ENCODE measurements around the gene LRRC74B.
"Not testable (repeated sequence)": the region's sequence is repeated elsewhere in the genome, so short reads cannot be mapped to it uniquely, and the experiment has no call there.

Gene LRRC74B

DNA sequence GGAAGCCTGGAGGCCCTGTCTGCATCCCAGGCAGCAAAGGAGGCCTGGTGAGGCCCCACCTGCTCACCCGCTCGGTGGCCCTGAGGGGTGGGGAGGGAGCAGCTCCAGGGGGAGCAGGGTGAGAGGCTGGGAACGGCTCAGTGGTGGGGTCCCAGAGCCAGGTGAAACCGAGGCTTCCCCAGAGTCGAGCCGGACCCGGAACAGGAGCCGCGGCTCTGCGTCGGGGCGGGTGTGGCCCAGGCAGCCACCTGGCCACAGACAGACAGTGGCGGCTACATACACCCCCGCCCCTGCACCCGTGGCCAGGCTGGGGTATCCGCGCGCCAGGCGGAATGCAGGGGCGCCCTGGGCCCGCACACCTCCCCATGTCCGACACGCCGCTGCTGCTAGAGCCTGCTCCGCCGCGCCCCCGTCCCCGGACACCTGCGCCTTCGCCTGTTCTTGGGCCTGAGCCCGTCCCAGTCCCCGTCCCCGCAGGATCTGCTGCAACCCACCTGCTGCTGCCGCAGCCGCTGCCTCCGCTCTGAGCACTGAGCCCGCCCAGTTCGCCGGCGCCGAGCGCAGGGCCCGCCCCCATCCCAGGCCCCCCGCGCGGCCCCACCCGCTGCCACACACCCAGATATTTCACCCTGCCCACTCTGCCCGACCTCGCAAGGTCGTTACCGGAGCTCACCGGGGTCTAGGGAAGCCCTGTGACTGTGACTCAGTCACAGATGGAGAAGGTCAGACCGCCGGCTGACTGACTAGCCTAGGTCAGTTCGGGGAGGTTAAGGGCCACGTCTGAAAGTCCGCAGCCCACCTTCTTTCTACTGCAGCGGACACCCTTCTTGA is 13.5 kb upstream of the LRRC74B start, which contains the start of gene SLC7A4:
SLC7A4 (minus strand) TSS at position 525 of the 831 bp plus-strand sequence. CDS start 749 bp downstream, outside the sequence.
- DNase-seq (ENCODE audit: low read depth) = no peak

DNA sequence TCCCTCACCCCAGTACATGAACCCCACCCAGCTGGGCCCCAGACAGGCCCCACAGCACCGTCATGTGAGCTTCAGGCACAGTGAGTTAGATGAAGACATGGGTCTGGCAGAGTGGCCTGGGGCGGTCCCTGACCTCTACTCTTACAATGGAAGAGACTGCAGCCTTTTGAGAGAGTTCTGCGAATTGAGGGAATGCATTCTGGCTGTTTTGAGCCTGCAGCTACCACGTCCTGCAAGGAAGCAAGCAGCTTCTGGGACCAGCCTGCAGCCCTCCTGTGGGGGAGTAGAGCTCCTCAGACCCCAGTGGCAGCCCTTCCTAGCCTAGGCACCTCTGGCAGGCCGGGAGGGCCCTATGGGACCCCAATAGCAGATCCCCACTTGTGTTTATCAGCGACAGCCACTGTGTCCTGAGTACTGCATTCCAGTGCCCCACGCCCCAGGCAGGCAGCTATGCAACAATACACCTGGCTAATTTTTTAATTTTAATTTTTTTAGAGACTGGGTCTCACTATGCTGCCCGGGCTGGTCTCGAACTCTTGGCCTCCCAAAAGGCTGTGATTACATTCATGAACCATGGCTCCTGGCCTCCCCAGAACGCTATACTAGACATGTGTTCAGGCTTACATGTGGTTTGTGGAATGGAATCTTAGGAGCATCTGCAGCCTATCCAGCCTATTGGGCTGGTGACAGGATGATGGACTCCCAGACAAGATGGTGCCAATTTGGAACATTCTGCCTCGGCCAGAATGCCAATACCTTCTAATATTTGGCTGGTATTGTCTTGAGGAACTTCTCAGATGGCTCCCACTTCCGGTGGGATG is 12.7 kb upstream of the LRRC74B start:
- no peak for DNase-seq (ENCODE audit: low read depth)

DNA sequence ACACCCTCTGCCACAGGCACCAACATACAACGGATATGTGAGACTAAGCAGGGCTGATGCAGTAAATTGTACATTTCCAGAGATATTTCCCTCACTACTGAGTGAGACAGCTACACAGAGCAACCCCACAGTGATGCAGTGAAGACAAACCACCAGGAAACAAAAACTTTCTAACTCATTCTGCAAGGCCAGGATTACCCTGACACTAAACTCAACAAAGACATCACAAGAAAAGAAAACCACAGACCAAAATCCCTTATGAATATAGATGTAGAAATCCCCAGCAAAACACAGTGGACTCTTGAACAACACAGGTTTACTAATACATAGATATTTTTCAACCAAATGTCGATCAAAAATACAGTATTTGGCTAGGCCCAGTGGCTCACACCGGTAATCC is 11.9 kb upstream of the LRRC74B start:
- DNase-seq (ENCODE audit: low read depth) = no peak

DNA sequence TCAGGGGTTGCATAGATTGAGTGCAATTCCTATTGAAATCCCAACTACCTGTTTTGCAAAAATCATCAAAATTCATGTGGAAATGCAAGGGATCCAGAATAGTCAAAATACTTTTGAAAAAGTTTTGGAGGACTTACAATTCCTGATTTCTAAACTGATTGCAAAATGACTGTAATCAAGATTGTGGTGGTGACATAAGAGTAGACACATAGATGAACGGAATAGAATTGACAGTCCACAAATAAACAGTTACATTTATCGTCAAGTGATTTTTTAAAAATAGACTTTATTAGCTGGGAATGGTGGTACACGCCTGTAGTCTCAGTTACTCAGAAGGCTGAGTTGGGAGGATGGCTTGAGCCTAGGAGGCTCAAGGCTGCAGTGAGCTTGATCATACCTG is 10.8 kb upstream of the LRRC74B start:
- no peak for DNase-seq (ENCODE audit: low read depth)

DNA sequence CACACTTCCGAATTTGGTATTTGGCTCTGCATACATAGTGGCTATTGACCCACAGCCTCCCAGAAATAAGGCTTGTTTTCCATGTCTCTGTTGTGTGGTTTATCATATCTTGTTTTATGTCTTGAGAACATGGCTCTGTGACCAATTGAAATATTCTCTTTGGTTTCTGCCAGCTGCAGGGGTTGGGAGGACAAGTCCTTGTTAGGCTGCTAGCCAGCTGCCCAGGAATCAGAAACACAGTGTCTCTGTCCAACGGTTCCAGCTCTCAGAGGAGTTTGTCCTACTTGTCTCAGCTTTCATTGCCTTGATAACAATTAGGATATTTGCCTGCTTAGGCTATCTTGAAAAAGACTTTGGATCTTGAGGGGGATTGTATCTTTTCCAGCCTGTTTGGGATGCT is 7.3 kb upstream of the LRRC74B start:
- no peak for DNase-seq (ENCODE audit: low read depth)

DNA sequence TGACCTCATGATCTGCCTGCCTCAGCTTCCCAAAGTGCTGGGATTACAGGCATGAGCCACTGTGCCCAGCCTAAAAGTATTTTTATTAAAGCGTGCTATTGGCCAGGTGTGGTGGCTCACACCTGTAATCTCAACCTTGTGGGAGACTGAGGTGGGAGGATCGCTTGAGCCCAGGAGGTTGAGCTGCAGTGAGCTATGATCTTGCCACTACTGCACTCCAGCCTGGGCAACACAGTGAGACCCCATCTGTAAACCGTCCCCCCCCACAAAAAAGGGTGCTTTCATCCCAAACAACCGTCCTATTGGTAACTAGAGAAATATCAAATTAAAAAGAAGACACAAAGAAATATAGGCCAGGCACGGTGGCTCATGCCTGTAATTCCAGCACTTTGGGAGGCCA is 6.6 kb upstream of the LRRC74B start:
- not testable (repeated sequence) for DNase-seq (ENCODE audit: low read depth)

DNA sequence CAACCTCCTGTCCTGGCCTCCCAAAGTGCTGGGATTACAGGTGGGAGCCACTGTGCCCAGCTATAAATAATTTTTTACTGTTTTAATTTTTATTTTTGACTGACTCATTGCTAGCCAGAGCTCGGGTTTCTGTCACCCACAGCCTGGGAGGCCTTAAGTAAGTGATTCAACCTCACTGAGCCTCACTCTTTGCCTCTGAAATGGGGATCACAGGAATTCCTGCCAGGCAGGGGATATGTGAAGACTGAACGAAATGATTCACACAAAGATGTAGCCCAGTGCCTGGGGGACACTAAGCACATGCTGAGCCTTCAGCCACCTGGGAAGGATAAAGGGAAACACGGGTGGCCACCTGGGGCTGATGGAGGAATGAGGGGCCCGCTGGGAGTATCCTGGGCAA is 3.8 kb upstream of the LRRC74B start:
- no peak for DNase-seq (ENCODE audit: low read depth)

DNA sequence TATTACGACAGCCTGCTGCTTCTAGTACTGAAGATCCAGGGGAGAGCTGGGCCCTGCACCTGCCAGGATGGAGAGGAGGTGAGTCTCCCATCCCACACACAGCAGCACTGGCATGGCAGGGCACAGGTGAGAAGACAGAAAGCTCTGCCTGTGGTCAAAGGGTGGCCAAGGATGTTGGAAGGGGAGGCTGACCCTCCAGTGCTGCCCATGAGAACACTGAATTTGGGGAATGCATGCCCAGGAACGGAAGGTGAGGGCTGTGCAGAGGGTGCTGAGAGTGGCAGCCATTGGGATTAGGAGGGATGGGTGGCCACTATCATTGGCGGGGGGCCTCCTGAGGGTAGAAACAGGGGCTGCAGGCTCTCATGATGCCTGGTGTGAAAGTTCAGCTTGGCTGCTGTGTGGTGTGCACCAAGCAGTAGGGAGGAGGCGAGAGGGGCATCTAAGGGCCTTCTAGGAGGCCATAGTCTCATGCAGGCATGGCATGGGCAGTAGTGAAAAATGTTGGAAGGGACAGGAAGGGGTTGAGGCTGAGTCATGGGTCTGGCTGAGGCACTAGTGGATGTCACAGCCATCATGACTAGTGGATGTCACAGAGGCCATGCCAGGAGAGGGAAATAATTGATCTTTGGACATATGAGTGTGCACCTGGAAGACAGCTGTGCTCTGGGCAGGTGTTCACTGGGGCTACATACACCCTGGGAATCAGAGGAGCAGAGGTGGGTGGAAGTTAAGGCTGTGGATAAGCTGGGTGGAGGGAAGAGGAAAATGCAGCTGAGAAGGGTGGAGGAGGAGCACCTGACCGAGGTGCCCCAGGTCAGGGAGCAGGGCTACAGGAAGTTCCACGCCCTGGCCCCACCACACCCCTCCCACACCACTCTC is 2.5 kb upstream of the LRRC74B start:
- DNase-seq (ENCODE audit: low read depth) = no peak

DNA sequence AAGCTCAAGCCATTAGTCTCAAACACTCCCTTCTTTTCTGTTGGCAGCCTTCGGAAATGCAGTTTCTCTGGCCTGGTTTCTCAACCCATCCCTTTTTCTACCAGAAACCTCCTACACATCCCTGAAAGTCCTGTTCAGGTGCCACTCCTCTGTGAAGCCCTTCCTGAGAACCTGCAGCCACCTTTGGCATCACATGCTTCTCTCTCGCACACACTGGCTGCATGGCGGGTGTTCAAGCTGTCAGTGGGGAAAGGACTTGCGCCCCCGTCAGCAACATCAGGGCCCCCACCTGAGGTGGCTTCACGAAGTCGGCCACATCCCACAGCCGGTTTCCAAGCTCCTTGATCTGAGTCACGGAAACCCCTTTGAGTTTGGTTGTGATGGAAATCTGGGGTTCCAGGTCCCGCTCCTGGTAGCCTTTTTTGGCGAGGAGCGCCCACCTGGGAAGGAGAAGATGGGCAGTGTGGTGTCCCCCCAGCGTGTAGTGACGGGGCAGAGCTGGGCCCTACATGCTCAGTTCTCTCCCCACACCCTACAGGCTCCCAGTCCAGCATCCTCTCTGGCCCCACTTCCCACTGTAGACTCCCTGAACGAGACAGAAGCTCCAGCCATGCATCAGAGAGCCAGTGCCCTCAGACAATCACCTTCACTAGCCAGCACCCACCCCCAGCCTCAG is 1.7 kb upstream of the LRRC74B start:
- DNase-seq (ENCODE audit: low read depth) = no peak

DNA sequence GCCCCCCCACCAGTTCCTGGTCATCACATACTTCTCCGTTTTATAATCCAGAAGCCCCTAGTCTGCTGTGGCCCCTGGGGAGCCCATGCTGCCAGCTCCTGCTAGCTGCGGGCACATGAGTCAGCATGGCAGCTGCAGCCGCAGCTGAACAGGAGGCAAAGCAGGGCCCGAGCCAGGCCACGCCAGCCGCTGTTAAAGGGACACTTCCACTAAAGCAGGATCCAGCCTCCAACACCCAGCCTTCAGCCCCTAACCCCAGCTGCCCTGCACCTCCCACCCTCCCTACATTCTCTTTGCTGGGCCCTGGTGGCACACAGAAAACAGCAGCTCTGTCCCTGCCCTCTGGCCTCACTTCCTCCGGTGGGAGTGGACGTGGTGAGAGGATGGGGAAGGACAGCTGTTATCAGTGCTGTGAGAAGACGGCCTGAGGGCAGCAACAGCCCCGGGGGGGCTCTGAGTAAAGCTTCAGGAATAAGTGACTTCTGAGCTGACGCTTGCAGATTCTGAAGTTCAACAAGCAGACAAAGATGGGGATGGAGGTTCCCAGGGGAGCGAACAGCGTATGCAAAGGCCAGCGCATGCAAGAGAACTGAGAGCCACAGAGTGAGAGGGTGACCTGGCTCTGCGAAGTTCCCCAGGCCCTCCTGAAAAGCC is 688 bp upstream of the LRRC74B start:
- DNase-seq (ENCODE audit: low read depth) = no peak

DNA sequence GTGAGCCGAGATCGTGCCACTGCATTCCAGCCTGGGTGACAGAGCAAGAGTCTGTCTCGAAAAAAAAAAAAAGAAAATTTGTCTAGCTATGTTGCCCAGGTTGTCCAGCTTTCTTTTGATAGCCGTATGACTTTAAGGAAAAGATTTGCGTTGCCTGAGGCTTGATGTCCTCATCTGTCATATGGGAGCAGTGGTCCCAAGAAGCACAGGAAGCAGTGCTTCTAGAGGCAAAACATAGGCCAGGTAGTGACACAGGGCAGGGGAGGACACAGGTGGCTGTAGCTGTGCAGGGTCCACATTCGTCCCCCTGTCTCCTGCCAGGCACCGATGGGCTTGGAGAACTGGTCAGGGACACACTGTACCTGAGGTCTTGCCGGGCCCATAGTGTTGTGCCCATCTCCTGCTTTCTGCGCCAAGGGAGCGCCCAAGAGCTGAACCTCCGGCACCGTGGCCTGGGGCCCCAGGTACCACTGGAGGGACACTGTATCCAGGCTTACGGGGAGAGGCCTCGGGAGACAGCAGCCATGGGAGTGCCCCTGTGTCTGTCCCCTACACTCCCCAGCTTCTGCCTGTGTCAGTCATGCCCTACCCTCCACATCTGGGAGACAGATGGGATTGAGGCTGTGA is 1.4 kb downstream of the LRRC74B start:
- DNase-seq (ENCODE audit: low read depth) = no peak

DNA sequence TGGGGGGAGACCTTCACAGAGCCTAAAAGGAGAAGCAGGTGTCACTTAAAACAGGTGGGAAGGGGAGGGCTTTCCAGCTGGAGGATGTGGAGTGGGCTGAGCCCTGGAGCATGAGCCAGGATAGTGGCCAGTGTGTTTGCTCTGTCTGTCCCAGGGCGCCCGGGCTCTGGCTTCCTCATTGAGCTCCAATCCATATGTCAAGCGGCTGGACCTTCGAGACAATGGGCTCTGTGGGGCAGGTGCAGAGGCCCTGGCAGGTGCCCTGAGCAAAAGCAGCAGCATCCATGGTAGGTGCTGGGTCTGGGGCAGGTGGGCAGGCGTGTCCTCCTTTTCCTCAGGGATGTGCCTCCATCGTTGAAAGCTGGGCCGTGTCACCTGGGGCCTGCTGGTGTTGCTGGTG is 2.0 kb downstream of the LRRC74B start:
- no peak for DNase-seq (ENCODE audit: low read depth)

DNA sequence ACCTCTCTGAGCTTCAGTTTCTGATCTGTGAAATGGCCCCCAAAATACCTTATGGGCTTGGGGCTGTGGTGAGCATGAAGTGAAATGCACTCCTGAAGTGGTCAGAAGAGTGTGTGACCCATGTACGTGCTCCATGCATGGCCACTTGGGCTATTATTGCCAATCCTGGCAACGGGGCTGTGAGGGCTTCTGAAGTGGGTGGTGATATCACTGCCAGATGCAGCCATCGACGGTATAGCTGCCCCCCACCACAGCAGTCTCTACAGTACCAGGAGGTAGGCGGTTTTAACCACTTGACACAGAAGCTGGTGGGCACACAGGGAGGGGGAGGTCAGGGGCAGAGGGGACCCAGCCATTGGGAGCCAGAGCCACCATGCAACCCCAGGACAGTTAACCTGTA is 2.7 kb downstream of the LRRC74B start:
- not testable (repeated sequence) for DNase-seq (ENCODE audit: low read depth)

DNA sequence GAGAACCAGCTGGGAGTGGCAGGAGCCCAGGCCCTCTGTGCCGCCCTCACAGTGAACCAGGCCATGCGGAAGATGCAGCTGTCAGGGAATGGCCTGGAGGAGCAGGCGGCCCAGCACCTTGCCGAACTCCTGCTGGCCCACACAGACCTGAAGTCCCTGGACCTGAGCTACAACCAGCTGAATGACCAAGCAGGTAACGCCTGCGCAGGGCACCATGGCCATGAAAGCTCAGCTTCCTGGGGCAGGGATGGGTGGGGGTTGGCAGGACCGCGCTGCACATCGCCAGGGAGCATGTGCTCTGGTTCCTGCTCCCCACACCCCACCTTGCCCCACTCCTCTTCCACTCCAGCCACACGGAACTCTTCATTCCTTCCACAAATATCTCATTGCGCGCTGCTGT is 3.2 kb downstream of the LRRC74B start:
- not testable (repeated sequence) for DNase-seq (ENCODE audit: low read depth)

DNA sequence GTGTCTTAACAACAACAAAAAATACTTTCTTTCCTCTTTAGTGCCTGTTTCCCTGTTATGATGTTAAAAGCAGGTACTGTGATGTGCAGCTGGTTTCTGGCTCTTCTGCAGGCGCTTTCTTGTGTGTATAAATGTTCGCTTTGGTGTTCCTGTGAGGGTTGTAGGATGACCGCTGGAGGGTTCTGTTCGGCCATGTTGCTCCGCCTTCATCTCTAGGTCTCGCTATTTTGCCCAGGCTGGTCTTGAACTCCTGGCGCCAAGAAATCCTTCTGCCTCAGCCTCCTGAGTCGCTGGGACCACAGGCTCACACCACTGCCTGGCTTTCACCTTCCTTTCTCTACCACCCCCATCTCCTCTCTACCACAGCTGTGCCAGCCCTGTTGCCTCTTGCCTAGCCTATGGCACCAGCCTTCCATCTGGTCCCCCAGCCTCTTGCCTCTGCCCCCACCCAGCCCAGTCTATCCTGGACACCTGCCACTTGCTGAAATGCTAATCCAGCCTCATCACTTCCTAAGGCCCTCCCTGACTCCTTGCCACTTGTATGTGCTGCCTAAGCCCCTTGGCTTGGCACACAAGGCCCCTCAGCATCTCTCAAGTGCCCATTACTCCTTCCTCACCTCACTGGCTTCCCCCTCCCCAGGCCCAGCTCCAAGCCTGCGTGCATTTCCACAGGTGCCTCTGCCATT is 5.5 kb downstream of the LRRC74B start:
- DNase-seq (ENCODE audit: low read depth) = no peak

DNA sequence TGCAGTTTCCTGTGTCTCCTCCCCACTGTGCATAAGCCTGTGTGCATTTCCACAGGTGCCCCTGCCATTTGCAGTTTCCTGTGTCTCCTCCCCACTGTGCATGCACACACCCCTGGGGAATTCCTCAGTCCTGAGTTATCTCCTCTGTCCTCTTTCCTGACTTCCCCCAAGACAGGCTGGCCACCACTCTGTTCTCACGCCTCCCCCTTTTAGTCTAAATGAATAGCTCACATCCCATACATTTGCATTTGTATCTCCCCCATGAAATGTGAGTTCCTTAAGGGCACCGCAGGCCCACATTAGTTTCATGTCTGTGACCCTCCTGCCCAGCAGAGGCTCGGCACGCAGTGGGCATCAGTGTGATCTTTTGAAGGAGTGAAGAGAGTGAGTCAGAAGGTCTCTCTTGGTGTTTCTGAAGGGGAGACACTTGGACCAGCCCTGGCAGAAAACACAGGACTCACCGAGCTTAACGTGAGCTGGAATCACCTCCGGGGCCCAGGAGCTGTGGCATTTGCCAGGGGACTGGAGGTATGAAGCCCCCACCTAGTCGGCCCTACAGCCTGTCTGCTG is 6.2 kb downstream of the LRRC74B start:
- no peak for DNase-seq (ENCODE audit: low read depth)

DNA sequence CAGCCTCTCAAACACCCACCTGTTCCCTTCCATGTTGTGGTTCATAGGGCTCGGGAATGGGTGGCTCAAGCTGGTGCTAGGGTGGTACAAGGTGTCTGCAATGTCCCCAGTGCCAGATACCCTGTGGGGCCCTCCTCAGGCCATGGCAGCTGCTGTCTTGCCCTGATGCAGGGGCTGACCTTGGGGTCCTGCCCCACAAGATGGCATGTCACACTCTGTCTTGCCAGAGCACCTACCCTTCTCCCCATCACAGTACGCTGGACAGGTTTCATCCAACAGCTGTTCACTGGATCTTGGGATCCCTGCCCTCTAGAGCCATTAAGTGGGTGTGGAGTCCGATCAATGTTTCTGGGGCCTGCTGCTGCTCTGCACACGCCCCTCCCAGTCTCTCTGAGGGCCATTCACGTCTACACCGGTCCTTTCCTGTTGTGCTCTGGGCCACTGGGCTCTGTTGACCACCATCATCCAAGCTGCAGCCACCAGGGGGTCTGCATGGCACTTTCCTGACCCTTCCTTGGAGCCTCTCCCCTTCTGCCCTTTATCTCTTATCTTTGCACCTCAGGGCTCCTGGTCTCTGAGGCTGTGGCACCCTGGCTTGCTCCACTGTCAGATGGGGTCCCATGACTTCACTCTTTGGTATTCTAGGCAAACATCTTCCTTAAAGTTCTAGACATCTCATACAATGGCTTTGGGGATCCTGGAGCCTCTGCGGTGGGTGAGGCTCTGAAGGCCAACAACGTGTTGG is 7.1 kb downstream of the LRRC74B start:
- DNase-seq (ENCODE audit: low read depth) = no peak

DNA sequence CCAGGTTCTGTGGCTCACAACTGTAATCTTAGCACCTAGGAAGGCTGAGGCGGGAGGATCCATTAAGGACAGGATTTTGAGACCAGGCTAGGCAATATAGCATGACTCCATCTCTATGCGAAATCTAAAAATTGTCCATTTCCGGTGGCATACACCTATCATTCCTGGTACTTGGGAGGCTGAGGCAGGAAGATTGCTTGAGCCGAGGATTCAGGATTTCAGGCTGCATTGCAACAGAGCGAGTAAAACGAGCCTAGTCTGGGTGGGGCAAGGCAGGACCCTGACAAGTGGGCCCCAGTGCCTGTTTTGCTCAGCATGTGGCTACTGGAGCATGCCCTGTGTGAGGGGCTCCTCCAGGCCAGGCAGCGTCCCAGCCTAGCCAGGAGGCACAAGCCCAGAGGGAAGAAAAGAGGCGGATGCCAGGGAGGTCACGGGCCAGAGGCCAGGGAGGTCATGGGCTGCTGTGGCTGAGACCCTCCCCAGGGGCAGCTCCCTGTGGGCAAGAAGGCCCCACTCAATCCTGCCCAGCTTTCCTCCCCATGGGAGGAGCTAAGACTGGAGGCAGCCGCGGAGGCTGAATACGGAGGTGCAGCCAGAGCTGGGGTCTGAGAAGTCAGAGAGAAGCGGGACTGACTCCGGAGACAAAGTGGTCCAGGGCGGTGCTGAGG is 8.4 kb downstream of the LRRC74B start:
- DNase-seq (ENCODE audit: low read depth) = no peak
